HG02610 (cell line): Measurements from ENCODE around the gene L3MBTL4.

ENCODE experiments used
- ATAC-seq: cut with Tn5 transposase; IDR thresholded peaks from one replicate; pipeline ENCODE4 v1.9.1; 2021; ENCODE audit warnings: mild to moderate bottlenecking, moderate library complexity; ENCODE audit not compliant: unreplicated experiment

The L3MBTL4 gene

GRCh38 chr18:5969989-5970403 lies 444.7 kb downstream of the L3MBTL4 start:
- ATAC-seq, result no peak

- no peak for ATAC-seq
Observed at GRCh38 chr18:5969355-5969988, 445.2 kb downstream of the L3MBTL4 start.

DNA sequence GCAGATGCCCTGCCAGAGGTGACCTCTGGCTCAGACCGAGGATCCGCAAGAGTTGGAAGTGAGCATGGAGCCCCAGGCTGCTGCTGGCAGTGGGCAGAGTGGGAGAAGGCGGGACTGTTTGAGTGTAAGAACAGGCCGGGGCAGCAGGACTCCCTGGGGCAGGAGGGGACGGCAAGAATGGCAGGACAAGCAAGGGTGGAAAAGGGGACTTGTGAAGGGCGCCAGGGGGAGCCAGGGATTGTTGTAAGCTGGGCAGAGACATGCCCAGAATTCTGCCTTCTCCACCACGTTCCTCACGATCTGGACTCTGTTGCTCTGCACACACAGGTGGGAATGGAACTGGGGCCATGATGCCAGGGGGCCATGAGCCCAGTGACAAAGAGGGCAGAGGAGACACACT lies 447.0 kb downstream of the L3MBTL4 start:
- ATAC-seq, result no peak

DNA sequence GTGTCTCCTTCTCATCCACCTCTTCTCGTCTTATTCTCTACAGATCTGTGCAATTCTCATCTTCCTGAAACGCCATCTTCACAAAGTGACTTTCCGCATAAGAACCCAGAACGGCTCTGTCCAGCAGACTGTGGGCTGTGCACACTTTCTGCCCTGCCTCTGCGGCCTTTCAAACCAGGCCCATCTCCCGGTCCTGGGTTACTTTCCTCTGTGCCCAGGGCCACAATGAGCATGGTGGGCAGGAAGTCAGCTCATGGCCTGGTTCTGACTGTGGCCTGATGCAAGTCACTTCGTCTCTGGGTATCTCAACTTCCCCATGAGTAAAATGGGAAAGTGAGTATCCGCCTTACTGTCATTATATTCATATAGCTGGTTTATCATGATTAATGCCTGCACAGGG lies 447.7 kb downstream of the L3MBTL4 start:
- ATAC-seq, result no peak

DNA sequence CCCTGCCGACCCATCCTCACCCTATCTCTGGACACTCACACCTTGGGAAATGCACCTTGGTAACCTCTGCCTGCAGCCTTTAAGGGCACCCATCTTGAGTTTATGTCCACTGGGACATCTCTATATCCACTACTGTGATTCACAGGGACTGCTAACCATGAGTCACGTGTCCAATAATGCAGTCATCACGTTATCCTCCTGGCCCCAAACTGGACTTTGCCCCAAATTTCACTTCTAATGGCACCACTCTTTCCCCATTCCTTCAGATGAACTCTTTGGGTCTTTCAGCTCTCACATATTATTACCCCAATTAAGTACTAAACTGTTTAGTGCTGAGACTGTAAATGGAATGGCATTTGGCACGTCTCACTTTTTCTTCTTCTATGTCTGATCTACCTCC lies 448.2 kb downstream of the L3MBTL4 start:
- ATAC-seq, result no peak

- no peak for ATAC-seq
Observed at GRCh38 chr18:5964996-5965395, 449.7 kb downstream of the L3MBTL4 start.

- no peak for ATAC-seq
Observed at GRCh38 chr18:5964596-5964995, 450.1 kb downstream of the L3MBTL4 start.

GRCh38 chr18:5964108-5964507 lies 450.6 kb downstream of the L3MBTL4 start:
- ATAC-seq, result no peak

DNA sequence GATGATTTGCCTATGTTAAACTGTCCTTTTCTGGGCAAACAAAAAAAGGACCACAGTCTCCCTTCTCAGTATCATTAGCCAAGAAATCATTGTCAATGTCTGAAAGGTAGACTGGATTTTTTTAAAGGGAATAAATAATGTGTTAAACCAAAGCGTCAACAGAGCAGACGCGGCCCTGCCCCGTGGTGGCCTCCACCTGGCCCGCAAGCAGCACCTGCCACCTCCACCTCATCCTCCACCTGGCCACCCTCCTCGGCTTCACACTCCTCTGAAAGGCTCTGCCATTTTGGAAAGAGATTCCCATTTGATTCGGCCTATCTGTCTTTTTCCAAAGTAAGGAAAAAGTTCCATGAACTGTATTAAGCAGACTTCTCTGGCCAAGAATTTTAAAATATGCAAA lies 451.4 kb downstream of the L3MBTL4 start:
- ATAC-seq, result no peak

GRCh38 chr18:5962362-5962761 lies 452.3 kb downstream of the L3MBTL4 start:
- no peak for ATAC-seq

- no peak for ATAC-seq
Observed at GRCh38 chr18:5961828-5962150, 452.9 kb downstream of the L3MBTL4 start.

- ATAC-seq, result no peak
Observed at GRCh38 chr18:5961097-5961827, 453.4 kb downstream of the L3MBTL4 start.

DNA sequence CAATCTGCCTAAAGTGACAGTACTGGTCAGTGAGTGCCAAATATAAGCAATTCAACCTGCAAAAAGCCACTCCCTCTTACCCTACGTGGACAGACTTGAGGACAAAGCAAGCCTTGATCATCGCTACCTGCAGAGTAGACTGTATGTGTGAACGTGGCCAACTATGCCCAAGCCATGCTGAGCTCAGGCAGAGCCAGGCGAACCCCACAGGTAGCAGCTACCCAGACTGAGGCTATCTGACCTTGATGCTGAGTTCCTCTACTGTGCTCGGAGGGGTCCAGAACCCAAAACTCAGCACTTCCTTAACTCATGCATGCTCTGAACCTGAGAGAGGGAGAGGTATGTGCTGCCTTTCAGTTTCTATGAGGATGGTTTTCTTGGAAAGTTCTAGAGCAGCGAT lies 455.9 kb downstream of the L3MBTL4 start:
- ATAC-seq, result no peak

DNA sequence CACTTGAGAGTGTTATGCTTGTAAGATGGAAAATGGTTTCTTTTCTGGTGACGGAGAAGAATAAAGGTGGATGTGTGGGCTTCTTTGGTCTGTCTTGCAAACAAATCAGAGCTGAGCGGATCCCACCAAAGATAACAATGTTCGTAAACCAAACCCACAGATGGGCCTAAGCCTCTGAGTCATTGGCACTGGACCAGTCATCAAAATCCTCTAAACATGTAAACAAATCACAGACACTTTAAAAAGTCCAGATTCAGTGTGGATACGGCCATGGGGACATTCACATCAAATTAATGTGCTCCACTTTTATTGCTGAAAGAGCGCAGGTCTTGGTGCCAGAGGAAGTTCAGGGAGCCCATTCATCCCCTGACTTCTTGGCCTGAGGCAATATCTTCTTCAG lies 458.9 kb downstream of the L3MBTL4 start:
- no peak for ATAC-seq

DNA sequence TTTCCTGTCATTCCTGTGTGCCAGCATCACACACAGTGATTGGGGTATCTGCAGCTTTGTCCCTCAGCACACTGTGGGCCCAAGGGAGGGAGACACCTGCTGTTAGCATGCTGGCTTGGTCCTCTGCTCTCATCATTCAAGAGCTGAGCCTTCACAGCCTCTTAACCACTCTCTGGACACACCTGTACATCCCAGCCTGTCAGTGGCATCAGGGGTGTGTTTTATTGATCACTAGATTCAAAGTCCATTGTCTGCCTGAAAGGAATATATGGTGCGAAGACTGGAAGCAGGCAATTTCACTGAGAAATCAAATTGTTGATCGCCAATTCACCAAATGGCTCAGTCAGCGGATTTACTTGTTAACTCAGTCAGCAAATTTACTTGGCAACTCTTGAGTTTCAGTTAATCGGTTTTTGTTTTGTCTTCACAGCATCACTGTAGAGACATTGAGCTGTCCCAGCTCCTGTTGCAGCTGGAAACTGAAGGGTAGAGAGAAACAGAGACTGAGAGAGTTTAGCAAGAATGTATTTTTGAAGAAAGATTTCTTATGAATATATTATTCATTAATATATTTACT lies 463.1 kb downstream of the L3MBTL4 start:
- ATAC-seq, result no peak

GRCh38 chr18:5948781-5949180 lies 465.9 kb downstream of the L3MBTL4 start:
- no peak for ATAC-seq

DNA sequence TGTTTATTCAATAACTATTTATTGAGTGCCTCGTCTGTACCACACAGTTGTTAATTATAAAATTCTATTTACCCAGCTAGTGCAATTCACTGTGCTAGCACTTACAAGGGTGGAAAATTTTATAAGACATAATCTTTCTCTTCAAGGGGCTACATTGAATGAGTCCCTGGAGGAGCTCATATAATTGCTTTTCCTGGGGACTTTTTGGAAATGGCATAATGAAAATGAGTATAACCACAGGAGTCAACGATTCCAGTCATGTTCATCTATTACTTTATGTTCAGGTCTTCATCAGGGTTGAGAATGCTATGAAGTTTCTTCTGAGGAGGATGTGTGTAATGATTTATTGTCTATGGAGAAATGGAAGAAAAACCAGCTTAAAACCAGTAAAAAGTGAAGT lies 466.5 kb downstream of the L3MBTL4 start:
- ATAC-seq, result no peak

- no peak for ATAC-seq
Observed at GRCh38 chr18:5944448-5944847, 470.3 kb downstream of the L3MBTL4 start.

DNA sequence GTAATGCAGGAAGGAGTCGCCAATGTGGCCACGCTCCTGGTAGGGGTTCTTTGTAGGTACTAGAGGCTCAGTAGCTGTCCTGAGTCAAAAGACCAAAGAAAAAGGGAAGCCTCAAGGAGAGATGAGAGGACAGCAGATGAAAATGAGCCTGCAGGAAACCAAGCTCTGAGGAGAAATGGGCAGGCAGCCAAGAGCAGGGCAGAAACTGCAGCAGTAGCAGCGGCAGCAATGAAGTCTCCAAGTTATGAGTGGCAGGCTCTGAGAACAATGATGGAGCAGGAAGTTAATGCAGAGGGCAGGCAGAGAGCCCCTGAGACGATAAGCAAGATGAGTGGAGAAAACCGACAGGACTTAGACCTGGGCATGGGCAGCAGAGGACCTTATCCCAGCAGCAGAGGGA lies 471.2 kb downstream of the L3MBTL4 start:
- ATAC-seq, result no peak

GRCh38 chr18:5942591-5942990 lies 472.1 kb downstream of the L3MBTL4 start:
- ATAC-seq, result no peak

- no peak for ATAC-seq
Observed at GRCh38 chr18:5941890-5942289, 472.8 kb downstream of the L3MBTL4 start.

GRCh38 chr18:5939801-5940667 lies 474.7 kb downstream of the L3MBTL4 start:
- ATAC-seq, result no peak
